Fibroblast of lung (primary cell): ENCODE data around the gene ALAS1.

Source experiments
- CTCF ChIP-seq, 2 donors: IDR thresholded peaks in 1 of 2; conservative IDR thresholded peaks in 1 of 2; 1 replicate in 1 of 2; 2 replicates in 1 of 2; pipeline ENCODE4 v1.5.1; 2011 to 2012; ENCODE audit warnings: low read length in 2 of 2, control low read depth in 1 of 2, inconsistent platforms in 1 of 2, low read depth in 1 of 2, mild to moderate bottlenecking in 1 of 2
- EZH2 ChIP-seq: IDR thresholded peaks from 2 replicates; pipeline ENCODE4 v1.5.1; 2012; ENCODE audit warnings: low read length, control low read depth, mild to moderate bottlenecking; ENCODE audit errors: missing control alignments

- TF ChIP-seq CTCF (conservative IDR thresholded peaks at IDR 0.05 in 1 of 2, IDR thresholded peaks at IDR 0.05 in 1 of 2; ENCODE audit: low read depth in 1 of 2, low read length in 2 of 2) = no peak
- TF ChIP-seq EZH2 = no peak
Measured at GRCh38 chr3:52218937-52219650, 21.1 kb downstream of the ALAS1 start.
